A673 (cell line): ENCODE data around the gene NDRG3.

Experiments used
- CTCF ChIP-seq: fragments of 300-800, 200-600 bp; sonication (generic); conservative IDR thresholded peaks from 2 replicates; pipeline ENCODE4 v1.5.1; 2017; ENCODE audit warnings: low read depth, mild to moderate bottlenecking, antibody characterized with exemption, low read length, moderate library complexity, mixed read lengths
- EZH2 ChIP-seq: fragments of 200-600 bp; sonication (generic); IDR thresholded peaks from 2 replicates; pipeline ENCODE4 v1.6.1; 2017; ENCODE audit warnings: borderline replicate concordance, low read depth, mild to moderate bottlenecking, mixed read lengths, antibody characterized with exemption, low read length; ENCODE audit not compliant: poor library complexity, severe bottlenecking

GRCh38 chr20:36688630-36689029, 57.3 kb downstream of the NDRG3 start:
- TF ChIP-seq EZH2 (no peak), CTCF (no peak)
